DND-41 (cell line): ENCODE data around the gene HSD17B2.

Source experiments
- ATAC-seq: fragments of 200-7000 bp; cut with Tn5 transposase; 3 replicates; pipeline ENCODE4 v1.9.1; 2021; ENCODE audit warnings: low read depth; ENCODE audit not compliant: insufficient read depth
- DNase-seq: peaks from one replicate; pipeline ENCODE4 v3.0.0-alpha.2; 2020
- H2AFZ ChIP-seq: 2 replicates; pipeline ENCODE4 v1.6.0; 2012; ENCODE audit warnings: low read depth, low read length
- H3K27ac ChIP-seq: 2 replicates; pipeline ENCODE4 v1.5.1; 2012; ENCODE audit warnings: low read length, inconsistent platforms
- H3K27me3 ChIP-seq: fragments of 200-600 bp; sonication (generic); 2 replicates; pipeline ENCODE4 v1.6.0; 2012; ENCODE audit warnings: low read length, mild to moderate bottlenecking, inconsistent platforms; ENCODE audit not compliant: insufficient read depth, poor library complexity
- H3K36me3 ChIP-seq: 2 replicates; pipeline ENCODE4 v1.5.1; 2012; ENCODE audit warnings: low read length, inconsistent platforms; ENCODE audit not compliant: insufficient read depth
- H3K4me1 ChIP-seq: 2 replicates; pipeline ENCODE4 v1.5.1; 2012; ENCODE audit warnings: mild to moderate bottlenecking, low read length; ENCODE audit not compliant: insufficient read depth
- H3K4me2 ChIP-seq: 2 replicates; pipeline ENCODE4 v1.6.0; 2012; ENCODE audit warnings: mild to moderate bottlenecking, moderate library complexity, low read length, inconsistent platforms; ENCODE audit not compliant: insufficient read depth
- H3K4me3 ChIP-seq, 2 experiments: fragments of 200-600 bp in 1 of 2; shearing (Covaris generic) in 1 of 2; 2 replicates each; pipeline ENCODE4 v1.5.1; 2012 to 2016; ENCODE audit warnings: inconsistent platforms in 2 of 2, low read length in 2 of 2, mild to moderate bottlenecking in 2 of 2, low read depth in 1 of 2, moderate library complexity in 1 of 2
- H3K79me2 ChIP-seq: 2 replicates; pipeline ENCODE4 v1.6.0; 2012; ENCODE audit warnings: low read length, inconsistent platforms; ENCODE audit not compliant: insufficient read depth
- H3K9ac ChIP-seq: 2 replicates; pipeline ENCODE4 v1.6.0; 2012; ENCODE audit warnings: low read depth, mild to moderate bottlenecking, inconsistent platforms, low read length, moderate library complexity
- H3K9me3 ChIP-seq: 2 replicates; pipeline ENCODE4 v1.5.1; 2012; ENCODE audit warnings: low read length, moderate library complexity, mild to moderate bottlenecking, inconsistent platforms; ENCODE audit not compliant: insufficient read depth, severe bottlenecking
- H4K20me1 ChIP-seq: 2 replicates; pipeline ENCODE4 v1.6.0; 2012; ENCODE audit warnings: low read length; ENCODE audit not compliant: insufficient read depth
- CTCF ChIP-seq: IDR thresholded peaks from 2 replicates; pipeline ENCODE4 v1.5.1; 2012; ENCODE audit warnings: borderline replicate concordance, low read length, moderate library complexity, mild to moderate bottlenecking; ENCODE audit not compliant: poor library complexity, severe bottlenecking; ENCODE audit errors: extremely low read depth
- EZH2 ChIP-seq: IDR thresholded peaks from 3 replicates; pipeline ENCODE4 v1.6.1; 2012; ENCODE audit warnings: borderline replicate concordance, low read depth, mild to moderate bottlenecking, moderate library complexity, low read length, inconsistent platforms; ENCODE audit not compliant: severe bottlenecking

HSD17B2 gene

GRCh38 chr16:82044585-82044911 is 9.5 kb downstream of the HSD17B2 start:
- Histone ChIP-seq H3K4me3 (no peak overlapping the region), H3K9ac (no peak overlapping the region), H3K9me3 (no peaks in the 10 kb centered on the region), H4K20me1 (no peaks in the 10 kb centered on the region), H3K4me2 (no peak overlapping the region), H3K36me3 (no peaks in the 10 kb centered on the region), H2AFZ (no peak overlapping the region), H3K27me3 (peaks cover 4% of the 10 kb centered on the region), H3K4me1 (no peaks in the 10 kb centered on the region), H3K79me2 (no peaks in the 10 kb centered on the region), H3K27ac (no peak overlapping the region)
- ATAC-seq: no peak
- DNase-seq: no peak
- TF ChIP-seq EZH2 (no peak), CTCF (no peak)

- Histone ChIP-seq H3K9ac (no peak overlapping the region), H3K36me3 (no peaks in the 10 kb centered on the region), H3K27ac (no peak overlapping the region), H3K9me3 (no peaks in the 10 kb centered on the region), H3K4me1 (no peaks in the 10 kb centered on the region), H3K4me3 (no peak overlapping the region), H3K4me2 (no peak overlapping the region), H3K79me2 (no peaks in the 10 kb centered on the region), H2AFZ (no peak overlapping the region), H4K20me1 (no peaks in the 10 kb centered on the region), H3K27me3 (peaks cover 4% of the 10 kb centered on the region)
- TF ChIP-seq CTCF (no peak), EZH2 (no peak)
- DNase-seq (no peak), ATAC-seq (no peak)
These were observed 10.4 kb downstream of the HSD17B2 start for GRCh38 chr16:82045465-82045864.

GRCh38 chr16:82046541-82046940 is 11.5 kb downstream of the HSD17B2 start:
- no peaks in the 10 kb centered on the region for H3K79me2 ChIP-seq
- H4K20me1 ChIP-seq: no peaks in the 10 kb centered on the region
- H2AFZ ChIP-seq: no peak overlapping the region
- H3K4me1 ChIP-seq: no peaks in the 10 kb centered on the region
- no peak for ATAC-seq
- TF ChIP-seq CTCF: no peak
- TF ChIP-seq EZH2: no peak
- no peak overlapping the region for H3K4me3 ChIP-seq
- H3K9me3 ChIP-seq: no peaks in the 10 kb centered on the region
- H3K36me3 ChIP-seq: no peaks in the 10 kb centered on the region
- no peak overlapping the region for H3K4me2 ChIP-seq
- H3K27ac ChIP-seq: no peak overlapping the region
- no peaks in the 10 kb centered on the region for H3K27me3 ChIP-seq
- no peak overlapping the region for H3K9ac ChIP-seq
- no peak for DNase-seq

GRCh38 chr16:82046941-82047340 is 11.9 kb downstream of the HSD17B2 start:
- ATAC-seq: no peak
- Histone ChIP-seq H3K27me3 (no peaks in the 10 kb centered on the region), H3K36me3 (no peaks in the 10 kb centered on the region)

More at GRCh38 chr16:82046941-82047340, 11.9 kb downstream of the HSD17B2 start:
- Histone ChIP-seq H3K27ac (no peak overlapping the region), H3K9ac (no peak overlapping the region), H4K20me1 (no peaks in the 10 kb centered on the region), H3K4me1 (no peaks in the 10 kb centered on the region), H3K79me2 (no peaks in the 10 kb centered on the region), H3K4me3 (no peak overlapping the region), H3K4me2 (no peak overlapping the region), H3K9me3 (no peaks in the 10 kb centered on the region), H2AFZ (no peak overlapping the region)
- TF ChIP-seq CTCF (no peak), EZH2 (no peak)
- no peak for DNase-seq
